PC-3 (cell line): Measurements from ENCODE around the gene FXYD1. TPM values are rescaled to one million over a fixed set of nuclear protein-coding genes. Genes with fewer than 3 reads are reported as not detected.
A peak's percentile ranks its signal among the peaks of the same experiment; 100 is the strongest.

Experiments used
- ATAC-seq: fragments of 200-7000 bp; cut with Tn5 transposase; 2 replicates; pipeline ENCODE4 v1.9.1; 2020; ENCODE audit warnings: mild to moderate bottlenecking, moderate library complexity
- BruUV-seq: library from RNA; stranded (reverse); fragments of 400-500 nt; replicated peaks from 2 replicates; lab custom pipeline; 2021; lab: Mats Ljungman, UMichigan
- CTCF ChIA-PET: fragments of 300-600 bp; sonication (Branson Sonifier 250); formaldehyde crosslinking; loops from one replicate; lab custom pipeline; 2022; ENCODE audit warnings: antibody characterized with exemption; lab: Charles Lee
- POLR2A ChIA-PET: fragments of 300-600 bp; sonication (Branson Sonifier 250); formaldehyde crosslinking; loops from one replicate; lab custom pipeline; 2022; ENCODE audit warnings: antibody characterized with exemption; ENCODE audit not compliant: unreplicated experiment; lab: Charles Lee
- DNase-seq: peaks from one replicate; pipeline ENCODE4 v3.0.0-alpha.2; 2015
- H2AFZ ChIP-seq: fragments of 300-600 bp; sonication (generic); 2 replicates; pipeline ENCODE4 v1.6.0; 2016; ENCODE audit warnings: antibody characterized with exemption, low read length
- H3F3A ChIP-seq: fragments of 300-600 bp; sonication (generic); one replicate; pipeline ENCODE4 v1.6.0; 2017; ENCODE audit warnings: antibody characterized with exemption, low read length, control low read depth, mild to moderate bottlenecking; ENCODE audit not compliant: unreplicated experiment
- H3K27ac ChIP-seq: fragments of 300-600 bp; sonication (generic); 2 replicates; pipeline ENCODE4 v1.5.1; 2016; ENCODE audit warnings: mild to moderate bottlenecking, low read length
- H3K27me3 ChIP-seq: fragments of 300-600 bp; sonication (generic); 2 replicates; pipeline ENCODE4 v1.6.1; 2016; ENCODE audit warnings: low read length, mixed read lengths
- H3K36me3 ChIP-seq: fragments of 300-600 bp; sonication (generic); 2 replicates; pipeline ENCODE4 v1.6.1; 2016; ENCODE audit warnings: low read depth, mixed run types, low read length, mixed read lengths
- H3K4me1 ChIP-seq: fragments of 300-600 bp; sonication (generic); 2 replicates; pipeline ENCODE4 v1.5.1; 2016; ENCODE audit warnings: low read length; ENCODE audit not compliant: insufficient read depth
- H3K4me2 ChIP-seq: fragments of 300-600 bp; sonication (generic); 2 replicates; pipeline ENCODE4 v1.6.0; 2016; ENCODE audit warnings: low read length
- H3K4me3 ChIP-seq: fragments of 300-600 bp; sonication (generic); 2 replicates; pipeline ENCODE4 v1.5.1; 2016; ENCODE audit warnings: mild to moderate bottlenecking, low read length, mixed read lengths
- H3K79me2 ChIP-seq: fragments of 300-600 bp; sonication (generic); 2 replicates; pipeline ENCODE4 v1.6.1; 2017; ENCODE audit warnings: low read length, mixed read lengths
- H3K9ac ChIP-seq: fragments of 300-600 bp; sonication (generic); 2 replicates; pipeline ENCODE4 v1.6.0; 2016; ENCODE audit warnings: mild to moderate bottlenecking, low read length
- H3K9me2 ChIP-seq: fragments of 300-600 bp; sonication (generic); replicated peaks from 2 replicates; pipeline ENCODE4 v1.6.1; 2016; ENCODE audit warnings: mixed run types, low read length, mixed read lengths
- H3K9me3 ChIP-seq: fragments of 300-600 bp; sonication (generic); 2 replicates; pipeline ENCODE4 v1.6.1; 2016; ENCODE audit warnings: low read length, mixed read lengths
- H4K20me1 ChIP-seq: fragments of 300-600 bp; sonication (generic); 2 replicates; pipeline ENCODE4 v1.6.1; 2016; ENCODE audit warnings: low read length, mixed read lengths
- EZH2 ChIP-seq: fragments of 300-600 bp; sonication (generic); IDR thresholded peaks from one replicate; pipeline ENCODE4 v1.6.1; 2017; ENCODE audit warnings: antibody characterized with exemption, mild to moderate bottlenecking, low read length; ENCODE audit not compliant: unreplicated experiment
- EZH2phosphoT487 ChIP-seq: fragments of 300-600 bp; sonication (generic); IDR thresholded peaks from 2 replicates; pipeline ENCODE4 v1.6.1; 2018; ENCODE audit warnings: mild to moderate bottlenecking, antibody characterized with exemption, low read length, borderline replicate concordance
- intact Hi-C: fragments of 100-400 bp; cut with micrococcal nuclease; formaldehyde crosslinking; loops from 2 replicates; pipeline ENCODE4 v1.9.0; 2023
- total RNA-seq: library from RNA; depleted of rRNA; stranded (reverse); fragments of >200 nt; gene quantifications from 2 replicates; pipeline ENCODE4 v1.2.3, GENCODE V29; 2014
- TF ChIP-seq, protein P1 (sequence below): fragments of 300-600 bp; sonication (generic); conservative IDR thresholded peaks from 2 replicates; pipeline ENCODE4 v1.5.1; 2017; ENCODE audit warnings: antibody characterized with exemption, low read depth, mild to moderate bottlenecking, low read length

Gene FXYD1
- total RNA-seq, 1 experiment from 2014 or later: not detected

DNA sequence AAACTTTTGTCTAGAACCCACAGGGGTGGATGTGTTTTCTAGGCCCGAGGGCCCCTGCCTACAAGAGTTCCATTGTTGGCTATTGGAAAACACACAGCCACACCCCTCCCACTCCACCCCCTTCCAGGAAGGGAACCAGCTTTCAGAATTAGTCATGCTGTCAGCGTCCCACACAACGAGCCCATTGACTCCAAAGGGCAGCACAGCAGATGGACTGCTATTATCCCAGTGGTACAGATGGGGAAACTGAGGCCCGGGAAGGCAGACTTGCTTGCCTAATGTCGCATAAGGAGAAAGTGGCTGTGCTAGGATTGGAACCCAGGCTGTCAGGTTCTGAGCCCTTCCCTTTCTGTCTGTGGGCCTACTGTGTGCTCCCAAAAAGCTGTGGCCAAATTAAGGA, 31.1 kb upstream of the FXYD1 start:
- Histone ChIP-seq H3K9me2 (no peaks in the 10 kb centered on the region), H3K27ac (peak overlapping the region; percentile 89)

DNA sequence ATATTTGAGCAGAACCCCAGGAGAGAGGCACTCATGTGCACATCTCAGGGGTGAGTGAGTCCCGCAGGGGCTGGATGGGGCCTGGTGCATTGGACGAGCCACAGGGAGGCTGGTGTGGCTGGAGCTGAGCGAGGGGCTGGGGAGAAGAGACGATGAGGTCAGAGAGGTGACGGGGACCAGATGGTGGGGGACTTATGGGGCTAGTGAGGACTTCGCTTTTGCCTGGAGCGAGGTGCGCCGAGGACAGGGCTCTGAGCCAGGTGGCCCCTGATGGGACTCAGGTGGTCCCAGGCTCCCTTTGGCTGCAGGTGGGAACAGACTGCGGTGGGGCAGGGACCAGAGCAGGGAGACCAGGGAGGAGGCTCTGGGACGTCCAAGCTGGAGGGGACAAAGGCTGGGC, 29.9 kb upstream of the FXYD1 start:
- H3K27ac ChIP-seq: no peak overlapping the region
- ChIA-PET POLR2A (no interaction called here), CTCF (no interaction called here)
- ATAC-seq (no peak), DNase-seq (no peak)
- intact Hi-C loops: no loop called here
- no TSS peak for BruUV-seq
- no peaks in the 10 kb centered on the region for H3F3A ChIP-seq
- no peaks in the 10 kb centered on the region for H3K36me3 ChIP-seq
- H3K4me3 ChIP-seq: no peak overlapping the region
- H2AFZ ChIP-seq: no peak overlapping the region
- no peaks in the 10 kb centered on the region for H3K9me2 ChIP-seq
- no peaks in the 10 kb centered on the region for H3K27me3 ChIP-seq
- H4K20me1 ChIP-seq: no peaks in the 10 kb centered on the region
- H3K4me2 ChIP-seq: no peak overlapping the region
- H3K4me1 ChIP-seq: peaks cover 7% of the 10 kb centered on the region
- no peaks in the 10 kb centered on the region for H3K79me2 ChIP-seq
- H3K9me3 ChIP-seq: no peaks in the 10 kb centered on the region
- H3K9ac ChIP-seq: no peak overlapping the region
- no peak for TF ChIP-seq EZH2
- TF ChIP-seq EZH2phosphoT487: no peak
- TF ChIP-seq, protein P1, sequence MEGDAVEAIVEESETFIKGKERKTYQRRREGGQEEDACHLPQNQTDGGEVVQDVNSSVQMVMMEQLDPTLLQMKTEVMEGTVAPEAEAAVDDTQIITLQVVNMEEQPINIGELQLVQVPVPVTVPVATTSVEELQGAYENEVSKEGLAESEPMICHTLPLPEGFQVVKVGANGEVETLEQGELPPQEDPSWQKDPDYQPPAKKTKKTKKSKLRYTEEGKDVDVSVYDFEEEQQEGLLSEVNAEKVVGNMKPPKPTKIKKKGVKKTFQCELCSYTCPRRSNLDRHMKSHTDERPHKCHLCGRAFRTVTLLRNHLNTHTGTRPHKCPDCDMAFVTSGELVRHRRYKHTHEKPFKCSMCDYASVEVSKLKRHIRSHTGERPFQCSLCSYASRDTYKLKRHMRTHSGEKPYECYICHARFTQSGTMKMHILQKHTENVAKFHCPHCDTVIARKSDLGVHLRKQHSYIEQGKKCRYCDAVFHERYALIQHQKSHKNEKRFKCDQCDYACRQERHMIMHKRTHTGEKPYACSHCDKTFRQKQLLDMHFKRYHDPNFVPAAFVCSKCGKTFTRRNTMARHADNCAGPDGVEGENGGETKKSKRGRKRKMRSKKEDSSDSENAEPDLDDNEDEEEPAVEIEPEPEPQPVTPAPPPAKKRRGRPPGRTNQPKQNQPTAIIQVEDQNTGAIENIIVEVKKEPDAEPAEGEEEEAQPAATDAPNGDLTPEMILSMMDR: no peak

More for the DNA sequence above, 31.1 kb upstream of the FXYD1 start:
- Histone ChIP-seq H3K79me2 (no peaks in the 10 kb centered on the region), H3K4me3 (no peak overlapping the region), H3K9me3 (no peaks in the 10 kb centered on the region), H4K20me1 (no peaks in the 10 kb centered on the region), H3K36me3 (no peaks in the 10 kb centered on the region), H3K4me2 (peak overlapping the region; percentile 50), H3K9ac (peak overlapping the region; percentile 45), H3F3A (no peaks in the 10 kb centered on the region), H3K4me1 (peaks cover 7% of the 10 kb centered on the region), H2AFZ (no peak overlapping the region), H3K27me3 (no peaks in the 10 kb centered on the region)
- ChIA-PET POLR2A (no interaction called here), CTCF (no interaction called here)
- no TSS peak for BruUV-seq
- no peak for TF ChIP-seq EZH2
- TF ChIP-seq, protein P1: no peak
- intact Hi-C loops: no loop called here
- peak; percentile 80 for DNase-seq
- peak; percentile 88 for ATAC-seq

DNA sequence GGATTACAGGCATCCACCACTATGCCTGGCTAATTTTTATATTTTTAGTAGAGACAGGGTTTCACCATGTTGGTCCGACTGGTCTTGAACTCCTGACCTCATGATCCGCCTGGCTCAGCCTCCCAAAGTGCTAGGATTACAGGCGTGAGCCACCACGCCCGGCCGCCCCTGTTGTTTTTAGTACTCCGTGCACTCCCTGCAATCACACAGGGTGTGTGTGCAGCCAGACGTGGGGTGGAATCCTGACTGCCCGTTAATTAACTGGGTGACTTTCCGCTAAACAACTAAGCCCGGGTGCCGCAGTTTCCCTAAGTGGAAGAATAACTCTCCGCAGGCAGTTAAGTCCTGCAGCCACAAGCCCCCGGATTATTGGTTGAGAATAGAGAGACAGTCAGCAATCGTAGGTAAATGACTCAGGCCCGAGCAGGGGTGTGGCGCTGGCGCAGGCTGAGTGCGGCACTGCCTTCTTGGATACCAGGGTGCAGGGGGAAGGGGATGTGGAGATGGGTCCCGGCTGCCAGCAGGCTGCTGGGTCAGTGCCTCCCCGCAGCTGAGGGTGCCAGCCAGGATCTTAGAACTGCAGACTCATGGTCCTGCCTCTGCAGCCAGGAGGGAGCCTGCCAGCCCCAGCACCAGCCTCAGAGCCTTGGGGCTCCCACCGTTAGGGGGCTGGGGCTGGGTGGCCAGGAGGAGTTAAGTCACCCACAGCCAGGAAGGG, 29.1 kb upstream of the FXYD1 start:
- H3K4me3 ChIP-seq: no peak overlapping the region
- CTCF ChIA-PET: no interaction called here
- H3K9me2 ChIP-seq: no peaks in the 10 kb centered on the region
- TF ChIP-seq EZH2 (no peak), EZH2phosphoT487 (no peak)
- TF ChIP-seq, protein P1: no peak
- H3K4me1 ChIP-seq: peaks cover 12% of the 10 kb centered on the region
- no peaks in the 10 kb centered on the region for H3K27me3 ChIP-seq
- no peaks in the 10 kb centered on the region for H3F3A ChIP-seq
- no peak overlapping the region for H3K9ac ChIP-seq
- H3K27ac ChIP-seq: no peak overlapping the region
- POLR2A ChIA-PET: no interaction called here
- ATAC-seq: no peak
- H2AFZ ChIP-seq: no peak overlapping the region
- no peaks in the 10 kb centered on the region for H3K79me2 ChIP-seq
- no peak for DNase-seq
- no TSS peak for BruUV-seq
- no peaks in the 10 kb centered on the region for H4K20me1 ChIP-seq
- H3K9me3 ChIP-seq: no peaks in the 10 kb centered on the region
- intact Hi-C loops: no loop called here
- no peaks in the 10 kb centered on the region for H3K36me3 ChIP-seq
- no peak overlapping the region for H3K4me2 ChIP-seq
